Ovary (tissue), 9 donors: ENCODE data around the gene TMPRSS3. TPM values are rescaled to one million over a fixed set of nuclear protein-coding genes. Genes with fewer than 3 reads are reported as not detected.

Source experiments
- DNase-seq, 5 donors: peaks; one replicate each; pipeline ENCODE4 v3.0.0-alpha.2; 2019 to 2020
- H3K27ac ChIP-seq, 2 donors: fragments of 200-600 bp; one replicate each; pipeline versions ENCODE4 v1.5.1 to v1.8.0; 2019 to 2022
- H3K27me3 ChIP-seq: fragments of 200-600 bp; one replicate; pipeline ENCODE4 v1.8.0; 2022
- H3K36me3 ChIP-seq: fragments of 200-600 bp; sonication (generic); one replicate; pipeline ENCODE4 v1.5.1; 2019
- H3K4me1 ChIP-seq: one replicate; pipeline ENCODE4 v1.8.1; 2013; ENCODE audit warnings: mild to moderate bottlenecking, moderate library complexity; ENCODE audit not compliant: insufficient read depth
- H3K4me3 ChIP-seq: fragments of 200-600 bp; sonication (generic); one replicate; pipeline ENCODE4 v1.5.1; 2017
- H3K9me3 ChIP-seq, 2 donors: fragments of 200-600 bp in 1 of 2; sonication (generic) in 1 of 2; one replicate each; pipeline versions ENCODE4 v1.5.1 to v1.8.1; 2013 to 2019; ENCODE audit warnings: mild to moderate bottlenecking in 1 of 2, moderate library complexity in 1 of 2
- EP300 ChIP-seq: sonication (generic); formaldehyde crosslinking; IDR thresholded peaks from one replicate; pipeline ENCODE4 v1.6.1; 2017; ENCODE audit warnings: antibody characterized with exemption
- POLR2A ChIP-seq: fragments of 450-650 bp; IDR thresholded peaks from one replicate; pipeline ENCODE4 v1.6.1; 2017; ENCODE audit warnings: antibody characterized with exemption, mild to moderate bottlenecking, moderate library complexity
- WGBS, 3 donors: extraction: QIAGEN DNeasy Blood & Tissue Kit in 1 of 3; methylation state at CpG; one replicate each; pipeline versions ENCODE4 v1.1.5 to v1.1.7; 2013 to 2017; 5-methylcytosine and 5-hydroxymethylcytosine counted together
- intact Hi-C, 4 donors: fragments of 100-400 bp; cut with DNase I; formaldehyde crosslinking; loops; one replicate each; pipeline versions ENCODE4 v1.11.0 to v1.15.1; 2022 to 2023
- polyA plus RNA-seq, 2 donors: library from polyadenylated mRNA; stranded (reverse); fragments of 200-250 nt in 1 of 2; fragments of 350-450 nt in 1 of 2; fragmentation: Illumina TruSeq in 1 of 2; extraction: RNeasy Lipid Tissue Mini Kit (QIAGEN cat#74804) in 1 of 2; gene quantifications; one replicate each; pipeline ENCODE4 v1.2.3, GENCODE V29; 2013 to 2014
- small RNA-seq: library from RNA; depleted of rRNA; stranded (forward); fragments of <200 nt; gene quantifications from one replicate; pipeline ENCODE3, GENCODE V24; 2016
- total RNA-seq, 7 donors: library from RNA; depleted of rRNA in 2 of 7; stranded (reverse); fragments of >200 nt in 2 of 7; fragmentation: NEBNext Ultra II Directional in 3 of 7; extraction: Animal tissue kit (Norgen Biotek cat#: 25700) in 3 of 7; gene quantifications; one replicate each; pipeline versions ENCODE4 v1.1.0 to v1.2.4, GENCODE V29; 2016 to 2023
- TF ChIP-seq, protein P1 (sequence below), 3 donors: fragments of 450-650 bp in 2 of 3; fragments of 200-600 bp in 1 of 3; IDR thresholded peaks; one replicate each; pipeline versions ENCODE4 v1.5.1 to v1.8.0; 2016 to 2022; ENCODE audit warnings: antibody characterized with exemption in 3 of 3, mild to moderate bottlenecking in 1 of 3
- donor health status: DM: no; HTN: no; CAD: no; lungs with moderate emphysema.
- donor health status: DM: no; HTN: no; CAD: no.
- donor health status: Bipolar disorder and iron deficiency.
- donor health status: DM: yes; HTN: yes; CAD: no.
- donor health status: DM: no; HTN: no; CAD: no.
- donor health status: DM: yes; HTN: yes; CAD: no.

TMPRSS3 gene
- total and polyA plus RNA-seq, 9 donors: 0.07 to 28.6 (median 1.4) TPM; not detected in 2

DNA sequence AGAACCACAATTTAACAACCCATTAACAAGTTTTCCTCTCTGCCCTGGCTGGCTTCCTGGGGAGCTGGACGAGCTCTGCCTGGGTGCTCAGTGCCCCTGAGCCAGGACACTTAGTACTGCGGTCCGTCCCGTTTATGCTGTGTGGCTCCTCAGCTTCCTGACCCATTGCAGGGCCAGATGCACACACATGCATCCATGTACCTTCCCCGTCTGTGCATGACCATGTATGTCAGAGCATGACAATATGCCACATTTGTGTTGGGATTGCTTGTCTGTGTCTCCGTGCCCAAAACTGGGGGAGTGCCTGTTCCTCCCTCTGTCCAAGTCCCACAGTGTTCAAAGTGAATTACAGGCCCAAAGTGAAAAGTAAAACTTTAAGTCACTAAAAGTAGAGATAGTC, 71.0 kb downstream of the TMPRSS3 start:
- H3K4me1 ChIP-seq: no peaks in the 10 kb centered on the region
- intact Hi-C loops: no loop called here
- no peaks in the 10 kb centered on the region for H3K27me3 ChIP-seq
- H3K4me3 ChIP-seq: no peak overlapping the region
- no peak for DNase-seq
- TF ChIP-seq EP300 (no peak), POLR2A (no peak)
- TF ChIP-seq, protein P1, sequence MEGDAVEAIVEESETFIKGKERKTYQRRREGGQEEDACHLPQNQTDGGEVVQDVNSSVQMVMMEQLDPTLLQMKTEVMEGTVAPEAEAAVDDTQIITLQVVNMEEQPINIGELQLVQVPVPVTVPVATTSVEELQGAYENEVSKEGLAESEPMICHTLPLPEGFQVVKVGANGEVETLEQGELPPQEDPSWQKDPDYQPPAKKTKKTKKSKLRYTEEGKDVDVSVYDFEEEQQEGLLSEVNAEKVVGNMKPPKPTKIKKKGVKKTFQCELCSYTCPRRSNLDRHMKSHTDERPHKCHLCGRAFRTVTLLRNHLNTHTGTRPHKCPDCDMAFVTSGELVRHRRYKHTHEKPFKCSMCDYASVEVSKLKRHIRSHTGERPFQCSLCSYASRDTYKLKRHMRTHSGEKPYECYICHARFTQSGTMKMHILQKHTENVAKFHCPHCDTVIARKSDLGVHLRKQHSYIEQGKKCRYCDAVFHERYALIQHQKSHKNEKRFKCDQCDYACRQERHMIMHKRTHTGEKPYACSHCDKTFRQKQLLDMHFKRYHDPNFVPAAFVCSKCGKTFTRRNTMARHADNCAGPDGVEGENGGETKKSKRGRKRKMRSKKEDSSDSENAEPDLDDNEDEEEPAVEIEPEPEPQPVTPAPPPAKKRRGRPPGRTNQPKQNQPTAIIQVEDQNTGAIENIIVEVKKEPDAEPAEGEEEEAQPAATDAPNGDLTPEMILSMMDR (IDR thresholded peaks at IDR 0.05): no peak
- no peaks in the 10 kb centered on the region for H3K36me3 ChIP-seq
- no peaks in the 10 kb centered on the region for H3K9me3 ChIP-seq
- no peak overlapping the region for H3K27ac ChIP-seq
- 73 to 84% (median 74%) methylated on average over 6 of the region's 6 CpGs for WGBS, 3 donors

Small RNAs within 50 kb of the gene (small RNA-seq; reads per million reads assigned to genes)
- not detected for gene RNU6-1149P

Other genes with a start within 250 kb of the TMPRSS3 start
- gene ABCG1, start 176.9 kb downstream of the TMPRSS3 start, total RNA-seq: 10 to 100 TPM in 1 of 7 donors, 1 to 10 TPM in 6; 4.3 to 14.9 (median 5.8) TPM
- gene ABCG1, start 176.9 kb downstream of the TMPRSS3 start, polyA plus RNA-seq: 1 to 10 TPM; 5.8 to 8.2 TPM
- 100 to 1,000 TPM in 1 of 7 donors, 10 to 100 TPM in 2, 1 to 10 TPM in 3, not detected in 1; 1.9 to 131 (median 11.0) TPM for gene TFF3, start 80.6 kb downstream of the TMPRSS3 start, total RNA-seq
- gene TFF3, start 80.6 kb downstream of the TMPRSS3 start, polyA plus RNA-seq: 10 to 100 TPM in 1 of 2 donors, 1 to 10 TPM in 1; 1.3 to 17.1 TPM
- 1 to 10 TPM in 1 of 7 donors, under 1 TPM in 1, not detected in 5; 0.31 to 3.7 TPM for gene TFF2, start 45.1 kb downstream of the TMPRSS3 start, total RNA-seq
- gene TFF2, start 45.1 kb downstream of the TMPRSS3 start, polyA plus RNA-seq: not detected
- gene TFF1, start 29.5 kb downstream of the TMPRSS3 start, total RNA-seq: 1 to 10 TPM in 1 of 7 donors, not detected in 6; 1.4 TPM
- gene TFF1, start 29.5 kb downstream of the TMPRSS3 start, polyA plus RNA-seq: not detected
- under 1 TPM in 5 of 7 donors, not detected in 2; 0.15 to 0.54 (median 0.24) TPM for gene UBASH3A, start 7.8 kb upstream of the TMPRSS3 start, total RNA-seq
- gene UBASH3A, start 7.8 kb upstream of the TMPRSS3 start, polyA plus RNA-seq: under 1 TPM; 0.19 to 0.85 TPM
- 10 to 100 TPM in 1 of 7 donors, 1 to 10 TPM in 5, under 1 TPM in 1; 0.76 to 37.5 (median 2.6) TPM for gene RSPH1, start 100.2 kb upstream of the TMPRSS3 start, total RNA-seq
- 1 to 10 TPM; 1.1 to 2.5 TPM for gene RSPH1, start 100.2 kb upstream of the TMPRSS3 start, polyA plus RNA-seq
- 1 to 10 TPM; 5.6 to 10.0 (median 8.0) TPM for gene SLC37A1, start 117.8 kb upstream of the TMPRSS3 start, total RNA-seq
- gene SLC37A1, start 117.8 kb upstream of the TMPRSS3 start, polyA plus RNA-seq: 1 to 10 TPM; 5.1 to 6.0 TPM